Inflammatory macrophage treated with lipopolysaccharide for 1 hour (primary cell): Measurements from ENCODE around the gene CSMD2.

Source experiments
- DNase-seq, 2 donors: peaks; one replicate each; pipeline ENCODE4 v3.0.0-alpha.2; 2020 to 2022

CSMD2 gene

GRCh38 chr1:33709174-33709782, 455.8 kb downstream of the CSMD2 start:
- no peak for DNase-seq

GRCh38 chr1:33706634-33707255, 458.3 kb downstream of the CSMD2 start:
- DNase-seq, result no peak

DNA sequence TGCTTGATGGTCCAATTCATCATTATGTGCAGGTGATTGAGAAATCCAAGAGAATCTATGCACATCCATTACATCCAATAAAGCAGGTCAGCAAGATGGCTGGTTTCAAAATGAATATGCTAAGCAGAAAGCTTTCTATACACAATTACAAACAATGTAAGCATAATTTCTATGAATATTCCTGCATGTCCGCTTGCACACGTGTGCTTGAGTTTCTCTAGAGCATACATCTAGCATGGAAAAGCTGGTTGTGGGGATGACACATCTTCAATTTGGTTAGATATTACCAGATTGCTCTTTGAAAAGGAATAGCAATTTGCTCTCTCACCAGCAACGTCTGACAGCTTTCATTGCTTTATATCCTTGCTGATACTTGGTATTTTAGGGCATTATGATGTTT, 461.6 kb downstream of the CSMD2 start:
- no peak for DNase-seq

GRCh38 chr1:33698361-33699035, 466.5 kb downstream of the CSMD2 start:
- DNase-seq, result no peak

- no peak for DNase-seq
Measured at GRCh38 chr1:33697816-33698215, 467.2 kb downstream of the CSMD2 start.

- no peak for DNase-seq
Measured at GRCh38 chr1:33696962-33697361, 468.1 kb downstream of the CSMD2 start.

DNA sequence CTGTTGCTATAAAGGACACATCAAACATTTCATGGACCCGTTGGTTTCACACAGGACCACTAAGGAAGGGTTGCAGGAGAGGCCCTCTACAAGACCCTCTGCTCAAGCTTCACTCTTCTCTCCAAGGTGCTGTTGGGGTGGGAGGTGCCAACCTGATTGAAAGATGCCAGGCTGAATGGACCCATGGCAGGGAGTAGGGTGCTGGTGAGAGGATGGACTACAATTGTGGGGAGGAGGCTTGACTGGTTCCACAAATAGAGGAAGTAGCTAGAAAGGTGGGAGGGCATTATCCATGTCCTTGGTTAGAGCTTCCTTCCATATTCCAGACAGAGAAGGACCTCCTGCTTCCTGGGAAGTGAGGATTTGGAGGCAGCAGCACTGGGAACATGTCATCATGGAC, 468.7 kb downstream of the CSMD2 start:
- no peak for DNase-seq

GRCh38 chr1:33692206-33693188, 472.5 kb downstream of the CSMD2 start:
- DNase-seq, result peak; percentile 8 to 31

- DNase-seq, result no peak
Measured at GRCh38 chr1:33687000-33687399, 478.0 kb downstream of the CSMD2 start.

- no peak for DNase-seq
Measured at GRCh38 chr1:33686551-33686950, 478.5 kb downstream of the CSMD2 start.

- DNase-seq, result no peak
Measured at GRCh38 chr1:33685256-33685655, 479.8 kb downstream of the CSMD2 start.

DNA sequence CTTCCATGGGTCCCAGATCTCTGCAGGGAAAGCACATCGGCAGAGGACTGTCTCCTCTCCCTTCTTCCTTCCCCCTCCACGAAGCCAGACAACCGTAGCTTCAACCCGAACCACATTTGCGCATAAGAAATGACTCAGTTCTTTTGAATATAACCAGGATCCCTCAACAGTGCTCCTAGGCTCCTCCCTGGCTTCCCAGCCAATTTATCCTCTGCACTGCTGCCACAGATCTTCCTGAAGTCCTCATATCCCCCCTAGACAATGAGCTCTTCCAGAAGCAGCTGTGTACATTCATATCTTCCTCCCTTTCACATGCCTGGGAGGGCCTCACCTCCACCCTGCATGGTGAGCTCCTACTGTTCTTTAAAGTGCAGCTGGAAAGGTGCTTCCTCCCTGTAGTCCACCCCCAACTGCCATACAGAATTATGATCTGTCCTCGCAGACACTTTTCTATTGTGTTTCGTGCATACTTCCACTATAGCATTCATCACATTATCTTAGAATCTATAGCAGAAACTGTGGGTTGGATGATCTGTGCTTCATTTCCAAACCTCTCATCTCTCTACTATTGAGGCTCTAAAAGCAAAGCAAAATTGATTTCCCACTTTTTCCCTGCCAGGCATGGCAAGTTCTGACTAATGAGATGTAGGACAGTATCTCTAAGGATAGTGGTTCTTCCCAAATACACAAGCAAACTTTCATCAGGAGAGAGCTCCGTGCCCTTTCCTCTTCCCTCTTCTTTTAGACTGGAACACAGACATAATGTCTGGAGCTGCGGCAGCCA, 480.4 kb downstream of the CSMD2 start:
- no peak for DNase-seq

DNA sequence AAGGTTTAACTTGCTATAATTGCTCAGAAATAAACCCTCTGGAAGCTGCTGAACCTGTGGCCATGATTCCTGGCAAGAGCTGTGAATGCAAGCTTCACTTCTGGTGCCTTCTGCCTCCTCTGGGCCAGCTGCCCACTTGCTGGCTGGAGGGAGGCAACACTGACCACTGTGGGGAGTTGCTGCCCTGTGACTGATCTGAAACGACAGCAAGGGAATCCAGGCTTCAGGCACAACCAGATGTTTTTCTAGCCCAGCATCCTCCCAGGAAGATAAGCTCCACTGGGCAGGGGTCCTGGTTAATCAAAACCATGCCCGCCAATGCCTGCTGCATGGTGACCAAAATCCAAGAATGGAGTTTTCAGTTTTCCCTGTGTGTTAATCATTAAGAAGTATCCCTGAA, 481.1 kb downstream of the CSMD2 start:
- DNase-seq, result no peak

DNA sequence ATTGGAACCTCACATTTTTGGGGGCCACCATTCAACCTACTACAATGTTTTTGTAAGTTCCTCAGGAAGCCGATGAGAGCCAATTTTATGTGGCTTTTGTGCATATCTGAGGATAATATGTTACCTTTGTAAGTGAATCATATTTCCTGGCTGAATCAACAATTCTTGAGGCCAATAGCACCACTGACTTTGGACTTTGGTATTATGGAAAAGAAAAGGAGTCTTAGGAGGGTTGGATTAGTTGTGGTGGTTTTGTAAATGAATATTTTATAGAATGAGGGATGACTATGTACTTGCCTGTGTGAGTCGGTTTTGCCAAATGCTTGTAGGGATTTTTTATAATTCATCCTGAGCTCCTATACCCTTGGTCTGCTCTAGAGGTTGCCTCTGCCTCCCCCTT, 482.7 kb downstream of the CSMD2 start:
- DNase-seq, result no peak

- DNase-seq, result no peak
Measured at GRCh38 chr1:33680281-33680840, 484.7 kb downstream of the CSMD2 start.

GRCh38 chr1:33670567-33670966, 494.5 kb downstream of the CSMD2 start:
- no peak for DNase-seq

DNA sequence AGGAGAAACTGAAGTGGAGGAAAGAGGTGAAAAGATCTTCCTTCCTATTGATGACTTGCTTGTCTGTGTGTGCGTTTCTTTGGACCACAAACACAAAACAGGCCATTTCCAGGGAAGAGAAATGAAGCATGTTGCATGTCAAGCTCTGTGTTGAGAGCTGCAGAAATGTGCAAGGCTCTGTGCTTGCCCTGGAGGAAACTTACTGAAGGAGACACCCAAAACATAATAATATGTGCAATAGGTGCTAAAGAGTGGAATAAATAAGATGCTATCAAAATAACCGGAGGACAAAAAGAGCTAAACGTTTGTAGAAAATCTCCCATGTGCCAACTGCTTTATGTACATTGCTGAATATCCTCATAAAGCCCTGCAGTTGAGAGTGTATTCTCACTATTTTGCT, 496.3 kb downstream of the CSMD2 start:
- no peak for DNase-seq

GRCh38 chr1:33667386-33668282, 497.4 kb downstream of the CSMD2 start:
- no peak for DNase-seq

- no peak for DNase-seq
Measured at GRCh38 chr1:33666616-33667015, 498.4 kb downstream of the CSMD2 start.

DNA sequence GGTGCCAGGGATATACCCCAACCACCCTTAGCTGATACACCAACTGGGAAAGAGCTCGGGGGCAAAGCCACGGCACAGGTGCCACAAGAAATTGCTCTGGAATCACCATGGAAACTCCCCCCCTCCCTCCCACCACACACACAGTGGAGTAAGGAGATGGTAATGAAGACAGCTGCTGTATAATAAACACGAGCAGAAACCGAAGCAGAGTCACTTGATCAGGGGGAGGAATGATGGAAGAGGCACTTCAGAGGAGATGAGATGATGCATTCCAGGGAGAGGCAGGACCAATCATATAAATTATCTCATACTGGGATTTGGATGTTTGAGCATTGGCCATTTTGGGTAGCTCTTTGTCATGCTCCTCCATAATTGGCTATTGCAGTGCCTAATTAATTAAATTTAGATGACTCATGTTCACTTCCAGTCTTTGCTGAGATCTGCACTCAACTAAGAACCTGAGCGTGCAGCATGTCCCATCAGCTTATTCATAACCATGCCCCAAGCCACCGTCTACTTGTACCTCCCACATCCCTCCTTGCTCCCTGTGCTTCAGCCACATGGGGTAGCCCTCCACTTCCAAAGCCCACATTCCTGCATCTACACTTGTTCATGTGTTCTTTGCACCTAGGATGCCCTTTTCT, 503.1 kb downstream of the CSMD2 start:
- DNase-seq, result no peak
